Body of pancreas (tissue), 4 donors: ENCODE data around the gene CYP1A1. TPM values are rescaled to one million over a fixed set of nuclear protein-coding genes. Genes with fewer than 3 reads are reported as not detected.

Experiments used
- ATAC-seq: fragments of 150-250 bp; one replicate; pipeline ENCODE4 v1.9.1; 2016
- DNase-seq, 4 donors: peaks; one replicate each; pipeline ENCODE4 v3.0.0-alpha.2; 2019
- H3K27ac ChIP-seq, 4 donors: fragments of 200-600 bp; sonication (generic); 1 replicate in 3 of 4; 2 replicates in 1 of 4; pipeline versions ENCODE4 v1.5.1 to v1.6.1; 2016 to 2019; ENCODE audit warnings: mild to moderate bottlenecking in 1 of 4, mixed read lengths in 1 of 4, moderate library complexity in 1 of 4
- H3K27me3 ChIP-seq, 2 donors: fragments of 200-600 bp; sonication (generic); one replicate each; pipeline ENCODE4 v1.6.0; 2016; ENCODE audit warnings: mild to moderate bottlenecking in 1 of 2
- H3K36me3 ChIP-seq, 2 donors: fragments of 200-600 bp; sonication (generic); replicated peaks in 1 of 2; 2 replicates each; pipeline ENCODE4 v1.5.1; 2016; ENCODE audit warnings: low read depth in 2 of 2; ENCODE audit not compliant: insufficient read depth in 1 of 2
- H3K4me1 ChIP-seq: fragments of 200-600 bp; sonication (generic); one replicate; pipeline ENCODE4 v1.6.0; 2016
- H3K4me3 ChIP-seq, 2 donors: fragments of 200-600 bp; sonication (generic); 1 replicate in 1 of 2; 2 replicates in 1 of 2; pipeline ENCODE4 v1.5.1; 2016 to 2019
- H3K9me3 ChIP-seq, 3 donors: fragments of 200-600 bp; sonication (generic); 1 replicate in 2 of 3; 2 replicates in 1 of 3; pipeline ENCODE4 v1.5.1; 2016
- CTCF ChIP-seq, 7 experiments: fragments of 450-650 bp in 4 of 7; fragments of 200-600 bp in 3 of 7; sonication (generic) in 3 of 7; IDR thresholded peaks; one replicate each; pipeline ENCODE4 v1.5.1; 2016 to 2019; ENCODE audit warnings: antibody characterized with exemption in 7 of 7
- POLR2A ChIP-seq, 3 donors: fragments of 450-650 bp; IDR thresholded peaks; one replicate each; pipeline ENCODE4 v1.6.1; 2016; ENCODE audit warnings: antibody characterized with exemption in 3 of 3, mild to moderate bottlenecking in 2 of 3
- WGBS, 2 donors: methylation state at CpG; one replicate each; pipeline ENCODE4 v1.1.5; 2017; 5-methylcytosine and 5-hydroxymethylcytosine counted together
- intact Hi-C: fragments of 100-400 bp; cut with DNase I; formaldehyde crosslinking; loops from one replicate; pipeline ENCODE4 v1.15.1; 2023
- total RNA-seq, 2 donors: library from RNA; depleted of rRNA; stranded (reverse); fragments of >200 nt; gene quantifications; one replicate each; pipeline ENCODE4 v1.1.0, GENCODE V29; 2016

Gene CYP1A1
- total RNA-seq, 2 donors from 2014 or later, result 1.6 TPM; not detected in 1

DNA sequence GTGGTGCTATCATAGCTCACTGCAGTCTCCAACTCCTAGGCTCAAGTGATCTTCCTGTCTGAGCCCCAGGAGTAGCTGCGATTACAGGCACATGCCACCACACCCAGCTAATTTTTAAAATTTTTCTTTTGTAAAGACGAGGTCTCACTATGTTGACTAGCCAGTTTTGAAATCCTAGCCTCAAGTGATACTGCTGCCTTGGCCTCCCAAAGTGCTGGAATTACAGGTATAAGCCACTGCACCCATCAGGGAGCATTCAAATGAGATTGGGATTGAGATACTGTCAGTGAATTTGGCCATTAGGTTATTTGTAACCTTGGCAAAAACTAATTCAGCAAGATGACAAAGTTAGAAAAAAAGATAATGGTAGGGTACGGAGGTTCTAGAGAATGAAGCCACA, 51.2 kb downstream of the CYP1A1 start:
- H3K9me3 ChIP-seq, result no peaks in the 10 kb centered on the region
- no peak for TF ChIP-seq POLR2A (IDR thresholded peaks at IDR 0.05)
- TF ChIP-seq CTCF (IDR thresholded peaks at IDR 0.05), result no peak
- no peaks in the 10 kb centered on the region for H3K27me3 ChIP-seq
- DNase-seq (no peak), ATAC-seq (no peak)
- 89 to 92% methylated on average over 3 of the region's 3 CpGs for WGBS, 2 donors
- intact Hi-C loops, result no loop called here
- no peak overlapping the region for H3K4me3 ChIP-seq
- no peak overlapping the region for H3K27ac ChIP-seq
- H3K4me1 ChIP-seq, result no peaks in the 10 kb centered on the region
- no peaks in the 10 kb centered on the region for H3K36me3 ChIP-seq

- Histone ChIP-seq H3K4me3 (no peak overlapping the region), H3K36me3 (no peaks in the 10 kb centered on the region), H3K9me3 (no peaks in the 10 kb centered on the region), H3K4me1 (peaks cover 6% of the 10 kb centered on the region), H3K27me3 (no peaks in the 10 kb centered on the region), H3K27ac (no peak overlapping the region)
- no peak for DNase-seq
- TF ChIP-seq CTCF (IDR thresholded peaks at IDR 0.05), result no peak
- intact Hi-C loops, result no loop called here
- 88 to 91% methylated on average over 4 of the region's 4 CpGs for WGBS, 2 donors
- no peak for ATAC-seq
These were observed 55.7 kb downstream of the CYP1A1 start for GRCh38 chr15:74669627-74670026.

Other genes with a start within 250 kb of the CYP1A1 start
- 10 to 100 TPM in 1 of 2 donors, 1 to 10 TPM in 1; 2.9 to 22.4 TPM for gene ARID3B, start 184.3 kb downstream of the CYP1A1 start, total RNA-seq
- 100 to 1,000 TPM in 1 of 2 donors, 10 to 100 TPM in 1; 48.0 to 126 TPM for gene CLK3, start 109.7 kb downstream of the CYP1A1 start, total RNA-seq
- gene EDC3, start 29.5 kb downstream of the CYP1A1 start, total RNA-seq, result 1 to 10 TPM; 6.7 to 9.2 TPM
- not detected for gene CYP1A2, start 23.3 kb upstream of the CYP1A1 start, total RNA-seq
- 10 to 100 TPM; 11.2 to 15.2 TPM for gene CSK, start 56.6 kb upstream of the CYP1A1 start, total RNA-seq
- gene LMAN1L, start 87.3 kb upstream of the CYP1A1 start, total RNA-seq, result not detected
- not detected for gene CPLX3, start 101.1 kb upstream of the CYP1A1 start, total RNA-seq
- gene ULK3, start 117.6 kb upstream of the CYP1A1 start, total RNA-seq, result 10 to 100 TPM; 74.2 to 76.3 TPM
- 10 to 100 TPM; 33.5 to 36.9 TPM for gene SCAMP2, start 147.8 kb upstream of the CYP1A1 start, total RNA-seq
- gene MPI, start 164.5 kb upstream of the CYP1A1 start, total RNA-seq, result 10 to 100 TPM; 47.5 to 80.4 TPM
- gene FAM219B, start 181.3 kb upstream of the CYP1A1 start, total RNA-seq, result 10 to 100 TPM; 25.4 to 42.8 TPM
- 10 to 100 TPM; 50.1 to 61.5 TPM for gene COX5A, start 212.5 kb upstream of the CYP1A1 start, total RNA-seq
- gene RPP25, start 231.2 kb upstream of the CYP1A1 start, total RNA-seq, result 10 to 100 TPM in 1 of 2 donors, 1 to 10 TPM in 1; 9.1 to 11.5 TPM